K562 (cell line): ENCODE data around the gene VWA8. TPM values are rescaled to one million over a fixed set of nuclear protein-coding genes. Genes with fewer than 3 reads are reported as not detected.

Experiments
- ATAC-seq: fragments of 200-7000 bp; cut with Tn5 transposase; 3 replicates; pipeline ENCODE4 v1.9.1; 2020; ENCODE audit warnings: moderate library complexity
- BruUV-seq: library from RNA; stranded (reverse); fragments of 400-500 nt; replicated peaks from 2 replicates; lab custom pipeline; 2021; lab: Mats Ljungman, UMichigan
- CTCF ChIA-PET: fragments of 300-600 bp; formaldehyde crosslinking; extraction: SDS; loops from one replicate; lab custom pipeline; 2021; ENCODE audit warnings: low intra/inter-chr PET ratio; lab: Yijun Ruan, JAX
- POLR2A ChIA-PET: fragments of 300-600, 350-650 bp; sonication (Branson Sonifier 250); formaldehyde crosslinking; extraction: SDS; loops from one replicate; lab custom pipeline; 2021; ENCODE audit warnings: antibody characterized with exemption, inconsistent platforms; lab: Yijun Ruan, JAX
- DNase-seq, 4 experiments: peaks; one replicate each; pipeline versions ENCODE4 v3.0.0 to v3.0.0-alpha.2; 2011 to 2018; ENCODE audit warnings: low spot score in 3 of 4, mixed read lengths in 3 of 4; ENCODE audit errors: extremely low read depth in 1 of 4
- FAIRE-seq: peaks from 2 replicates; lab custom pipeline; 2011; peaks lifted over from hg19 to GRCh38; lab: Jason Lieb, UNC
- H2AFZ ChIP-seq: 2 replicates; pipeline ENCODE4 v1.6.0; 2011; ENCODE audit warnings: low read depth, low read length, control low read depth, inconsistent platforms
- H3K27ac ChIP-seq: fragments of 200-600 bp; 3 replicates; pipeline ENCODE4 v1.8.0; 2011; ENCODE audit warnings: low read depth, mild to moderate bottlenecking, control low read depth, inconsistent platforms, low read length, moderate library complexity, mixed read lengths; ENCODE audit errors: extremely low read depth
- H3K27me3 ChIP-seq, 2 experiments: fragments of 300-600 bp in 1 of 2; 2 replicates in 1 of 2; 3 replicates in 1 of 2; pipeline versions ENCODE4 v1.6.0 to v1.8.0; 2011; ENCODE audit warnings: inconsistent platforms in 2 of 2, low read length in 2 of 2, mild to moderate bottlenecking in 1 of 2, mixed read lengths in 1 of 2, moderate library complexity in 1 of 2; ENCODE audit not compliant: control insufficient read depth in 2 of 2, insufficient read depth in 2 of 2
- H3K36me3 ChIP-seq: fragments of 300-600 bp; 3 replicates; pipeline ENCODE4 v1.8.0; 2011; ENCODE audit warnings: mild to moderate bottlenecking, low read length, inconsistent platforms; ENCODE audit not compliant: control insufficient read depth, insufficient read depth
- H3K4me1 ChIP-seq, 2 experiments: fragments of 200-600 bp in 1 of 2; replicated peaks in 1 of 2; 2 replicates in 1 of 2; 3 replicates in 1 of 2; pipeline versions ENCODE4 v1.5.1 to v1.8.0; 2011; ENCODE audit warnings: inconsistent platforms in 2 of 2, low read length in 2 of 2, mild to moderate bottlenecking in 1 of 2, mixed read lengths in 1 of 2, moderate library complexity in 1 of 2; ENCODE audit not compliant: control insufficient read depth in 2 of 2, insufficient read depth in 2 of 2
- H3K4me2 ChIP-seq: 2 replicates; pipeline ENCODE4 v1.6.1; 2011; ENCODE audit warnings: low read length, control low read depth, inconsistent platforms, mixed read lengths; ENCODE audit not compliant: insufficient read depth
- H3K4me3 ChIP-seq: fragments of 200-600 bp; sonication (generic), shearing (Covaris generic); 2 replicates; pipeline ENCODE4 v1.5.1; 2016; ENCODE audit warnings: control low read depth, inconsistent platforms
- H3K79me2 ChIP-seq: fragments of 200-600 bp; 3 replicates; pipeline ENCODE4 v1.8.0; 2011; ENCODE audit warnings: low read length, inconsistent platforms; ENCODE audit not compliant: control insufficient read depth, insufficient read depth
- H3K9ac ChIP-seq, 2 experiments: 2 replicates each; pipeline versions ENCODE4 v1.6.0 to v1.6.1; 2011; ENCODE audit warnings: low read depth in 2 of 2, low read length in 2 of 2, control low read depth in 1 of 2, inconsistent platforms in 1 of 2, mild to moderate bottlenecking in 1 of 2, mixed read lengths in 1 of 2; ENCODE audit not compliant: insufficient read depth in 1 of 2
- H3K9me1 ChIP-seq: one replicate; pipeline ENCODE4 v1.6.0; 2011; ENCODE audit warnings: inconsistent platforms, mild to moderate bottlenecking, low read length, moderate library complexity; ENCODE audit not compliant: control insufficient read depth, insufficient read depth
- H3K9me3 ChIP-seq: replicated peaks from 2 replicates; pipeline ENCODE4 v1.5.1; 2011; ENCODE audit warnings: low read depth, low read length, inconsistent platforms; ENCODE audit not compliant: control insufficient read depth, insufficient read depth
- H4K20me1 ChIP-seq: replicated peaks from 2 replicates; pipeline ENCODE4 v1.6.1; 2011; ENCODE audit warnings: low read length, inconsistent platforms, mixed read lengths; ENCODE audit not compliant: control insufficient read depth, insufficient read depth
- ESRRA ChIP-seq: fragments of 450-650 bp; IDR thresholded peaks from 2 replicates; pipeline ENCODE4 v1.6.1; 2014; ENCODE audit warnings: low read depth, mild to moderate bottlenecking, moderate library complexity, borderline replicate concordance
- FIP1L1 ChIP-seq: fragments of 200-400 bp; formaldehyde crosslinking; IDR thresholded peaks from 2 replicates; pipeline ENCODE4 v1.6.1; 2018; ENCODE audit warnings: mild to moderate bottlenecking, low read depth, low read length; ENCODE audit not compliant: poor library complexity, severe bottlenecking
- GATAD2A ChIP-seq: fragments of 450-650 bp; IDR thresholded peaks from 2 replicates; pipeline ENCODE4 v1.6.1; 2017
- KLF6 ChIP-seq: fragments of 250-450 bp; sonication (Bioruptor Pico); IDR thresholded peaks from 2 replicates; pipeline ENCODE4 v1.4.0; 2020; ENCODE audit warnings: mild to moderate bottlenecking, moderate library complexity, borderline replicate concordance
- MYC ChIP-seq, 2 experiments: fragments of 250-450 bp in 1 of 2; sonication (Bioruptor Pico) in 1 of 2; IDR thresholded peaks; 2 replicates each; pipeline versions ENCODE4 v1.5.1 to v1.6.1; 2012 to 2021; ENCODE audit warnings: low read depth in 2 of 2, borderline replicate concordance in 1 of 2, improper control_type of control experiment in 1 of 2, low read length in 1 of 2, mild to moderate bottlenecking in 1 of 2, moderate library complexity in 1 of 2
- POLR2AphosphoS2 ChIP-seq: IDR thresholded peaks from 2 replicates; pipeline ENCODE4 v1.6.1; 2012; ENCODE audit warnings: low read length, improper control_type of control experiment
- SREBF2 ChIP-seq: sonication (generic); formaldehyde crosslinking; IDR thresholded peaks from 2 replicates; pipeline ENCODE4 v1.4.0; 2020; ENCODE audit warnings: mild to moderate bottlenecking, missing genetic modification reagents
- ZNF449 ChIP-seq: fragments of 250-450 bp; sonication (Bioruptor Pico); IDR thresholded peaks from 2 replicates; pipeline ENCODE4 v1.8.0; 2022; ENCODE audit warnings: moderate library complexity, mild to moderate bottlenecking, inconsistent platforms
- ZNF511 ChIP-seq: sonication (generic); formaldehyde crosslinking; IDR thresholded peaks from 2 replicates; pipeline ENCODE4 v1.8.0; 2022; ENCODE audit warnings: mild to moderate bottlenecking, missing genetic modification reagents
- WGBS: fragments of 100-300 bp; shearing (Covaris generic); methylation state at CpG from one replicate; pipeline ENCODE4 v1.1.6; 2016; ENCODE audit warnings: low coverage, mixed read lengths; ENCODE audit not compliant: insufficient coverage; ENCODE audit errors: missing lambda C conversion rate; 5-methylcytosine and 5-hydroxymethylcytosine counted together
- in situ Hi-C: fragments of 300-500 bp; cut with MboI; formaldehyde crosslinking; loops from 4 replicates; pipeline ENCODE4 v1.15.0; 2018; ENCODE audit warnings: inconsistent platforms, mixed read lengths
- intact Hi-C: fragments of 100-400 bp; cut with micrococcal nuclease; formaldehyde crosslinking; loops from 2 replicates; pipeline ENCODE4 v1.14.2; 2022
- polyA plus RNA-seq, 8 experiments: library from polyadenylated mRNA; depleted of rRNA in 4 of 8; stranded (reverse) in 5 of 8; unstranded in 3 of 8; fragments of >200 nt; fragmentation: Nextera tagmentation in 2 of 8; fragmentation: Illumina TruSeq in 1 of 8; extraction: Ambion mirVana in 2 of 8; extraction: Trizol in 1 of 8; gene quantifications; 2 replicates each; pipeline versions ENCODE4 v1.2.1 to v1.2.3, GENCODE V29; 2011 to 2014; ENCODE audit warnings: inconsistent platforms in 1 of 8, missing spikeins in 1 of 8
- total RNA-seq, 7 experiments: library from RNA; depleted of rRNA in 6 of 7; stranded (reverse); fragments of >200 nt in 6 of 7; fragmentation: Illumina TruSeq in 2 of 7; extraction: Trizol in 2 of 7; gene quantifications; 2 replicates each; pipeline versions ENCODE4 v1.2.1 to v1.2.3, GENCODE V29; 2011 to 2021; ENCODE audit warnings: low replicate concordance in 1 of 7

The VWA8 gene
- total and polyA plus RNA-seq, 9 of the 15 experiments (the other 6 are each of a cell fraction or from before 2014, with no cell fraction given) = 2.1 to 18.5 (median 13.3) TPM

GRCh38 chr13:41666644-41667043 lies 294.3 kb downstream of the VWA8 start:
- Histone ChIP-seq H3K79me2 (no peaks in the 10 kb centered on the region), H3K4me1 (no peaks in the 10 kb centered on the region; a peak in 1 of 5 replicates), H3K9me3 (no peaks in the 10 kb centered on the region)
- no peak for ATAC-seq
- POLR2A ChIA-PET = interaction anchor here (1.3 kb wide), 1 partner anchor 12 kb away, joined by 4 read pairs; no protein-coding TSS in a partner anchor
- TF ChIP-seq MYC (IDR thresholded peaks at IDR 0.05; ENCODE audit: low read depth, low read length) (no peak), MYC (CRISPR knock-in tag; IDR thresholded peaks at IDR 0.05; ENCODE audit: borderline replicate concordance, low read depth) (no peak), FIP1L1 (no peak), ESRRA (no peak), GATAD2A (no peak), POLR2AphosphoS2 (no peak), KLF6 (no peak), ZNF449 (CRISPR knock-in tag) (no peak), SREBF2 (no peak), ZNF511 (CRISPR knock-in tag) (no peak)
- TF ChIP-seq, all 486 proteins: peak for 0
- WGBS = 88% methylated on average over 4 of the region's 4 CpGs
- no peak overlapping the region for H2AFZ ChIP-seq
- H3K9ac ChIP-seq = no peak overlapping the region
- intact Hi-C loops (loop anchor here (5.0 to 10.0 kb wide), 3 partner anchors 86 to 551 kb away; no protein-coding TSS in a partner anchor), in situ Hi-C loops (loop anchor here (10.0 kb wide), 1 partner anchor 448 kb away; no protein-coding TSS in a partner anchor)
- no peaks in the 10 kb centered on the region for H3K9me1 ChIP-seq
- no peak for DNase-seq
- H4K20me1 ChIP-seq = no peaks in the 10 kb centered on the region
- H3K4me3 ChIP-seq = no peak overlapping the region
- BruUV-seq = no TSS peak
- no peaks in the 10 kb centered on the region for H3K27me3 ChIP-seq
- FAIRE-seq = no peak
- no peak overlapping the region for H3K4me2 ChIP-seq
- CTCF ChIA-PET = no interaction called here
- H3K36me3 ChIP-seq = peaks cover 3% of the 10 kb centered on the region; the same call in 1 of the 3 replicates
- no peak overlapping the region for H3K27ac ChIP-seq
